ENCODE data around the gene ACTL7B.
"Not testable (repeated sequence)": the region's sequence is repeated elsewhere in the genome, so short reads cannot be mapped to it uniquely, and the experiment has no call there.

Gene ACTL7B

DNA sequence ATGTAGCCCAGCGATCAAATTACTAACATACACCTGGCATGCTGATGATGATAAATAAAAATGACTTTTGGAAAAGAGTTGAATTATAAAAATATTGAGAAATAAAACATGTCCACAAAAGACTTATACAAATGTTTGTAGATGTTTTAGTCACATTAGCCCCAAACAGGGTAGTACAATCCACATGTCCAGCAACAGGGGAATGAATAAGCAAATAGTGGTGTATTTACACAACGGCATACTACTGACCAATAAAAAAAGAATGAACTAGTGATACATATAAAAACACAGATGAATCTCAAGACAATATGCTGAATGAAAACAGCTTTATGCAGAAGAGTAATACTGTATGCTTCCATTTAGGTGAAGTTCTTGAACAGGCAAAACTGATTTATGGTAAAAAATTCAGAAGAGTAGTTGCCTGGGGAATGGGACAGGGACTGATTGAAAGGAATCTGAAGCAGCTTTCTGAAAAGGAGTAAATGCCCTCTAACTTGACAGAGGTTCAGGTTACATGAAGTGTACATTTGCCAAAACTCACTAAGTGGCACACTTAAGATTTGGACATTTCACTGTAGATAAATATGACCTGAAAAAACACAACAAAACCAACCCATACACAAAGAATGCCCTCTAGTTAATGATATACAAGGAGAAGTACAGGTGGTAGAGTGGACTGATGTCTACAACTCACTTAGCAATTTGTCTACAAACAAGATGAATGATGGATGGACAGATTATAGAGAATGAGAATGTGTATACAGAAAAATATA lies 41.7 kb upstream of the ACTL7B start:
- Histone ChIP-seq H3K4me1 (ENCODE audit: control insufficient read depth, insufficient read depth, low read length) (no peaks in the 10 kb centered on the region), H3K9me3 (ENCODE audit: control insufficient read depth, insufficient read depth, low read depth, low read length) (no peaks in the 10 kb centered on the region), H3K4me3 (ENCODE audit: low read depth, low read length) (no peak overlapping the region), H3K27ac (ENCODE audit: extremely low read depth, low read depth, low read length) (no peak overlapping the region), H3K36me3 (ENCODE audit: control insufficient read depth in 2 of 2, insufficient read depth in 1 of 2, low read length in 2 of 2) (peaks cover 23 to 98% of the 10 kb centered on the region in 2 experiments)
- POLR2A ChIA-PET, result interaction anchor here (0.5 kb wide), 1 partner anchor 77 kb away, joined by 3 read pairs; no protein-coding TSS in a partner anchor
- CTCF ChIA-PET, result interaction anchor here (0.8 kb wide), 1 partner anchor 1398 kb away, joined by 4 read pairs; no protein-coding TSS in a partner anchor
- TF ChIP-seq ZNF585B (tag by site-specific recombination; IDR thresholded peaks at IDR 0.05), result no peak

DNA sequence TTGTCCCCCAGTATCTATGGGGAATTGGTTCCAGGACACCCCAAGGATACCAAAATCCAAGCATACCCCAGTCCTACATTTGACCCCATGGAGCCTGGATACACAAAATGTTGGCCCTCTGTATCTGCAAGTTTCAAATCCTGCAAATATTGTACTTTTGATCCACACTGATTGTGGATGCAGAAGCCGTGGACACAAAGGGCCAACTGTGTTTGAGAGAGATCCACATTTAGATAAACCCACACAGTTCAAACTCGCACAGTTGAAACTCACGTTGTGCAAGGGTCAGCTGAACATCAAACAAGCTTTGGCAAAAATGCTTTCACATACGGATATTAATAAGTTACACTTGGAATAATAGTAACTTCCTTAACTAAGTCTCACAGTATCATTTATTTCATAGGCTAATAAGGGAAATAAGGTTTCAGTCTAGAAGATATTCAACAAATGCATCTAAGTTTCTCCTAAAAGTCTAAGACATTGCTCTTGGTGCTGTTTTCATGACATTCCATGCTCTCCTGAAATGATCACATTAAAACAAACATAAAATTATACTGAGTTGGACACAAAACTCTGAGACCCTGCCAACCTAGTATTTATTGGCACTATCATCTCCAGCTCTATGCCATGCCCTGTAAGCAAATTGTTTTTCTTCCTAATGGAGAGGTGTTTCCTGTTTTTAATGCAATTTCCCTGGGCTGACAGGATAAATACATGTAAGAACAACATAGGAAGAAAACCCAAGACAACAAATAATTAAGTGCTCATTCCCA lies 38.6 kb upstream of the ACTL7B start:
- H3K4me3 ChIP-seq (ENCODE audit: low read depth, low read length), result no peak overlapping the region
- H3K27ac ChIP-seq (ENCODE audit: extremely low read depth, low read depth, low read length), result no peak overlapping the region
- H3K9me3 ChIP-seq (ENCODE audit: control insufficient read depth, insufficient read depth, low read depth, low read length), result no peaks in the 10 kb centered on the region
- ChIA-PET CTCF (no interaction called here), POLR2A (no interaction called here)
- TF ChIP-seq ZNF335 (tag by site-specific recombination; conservative IDR thresholded peaks at IDR 0.05) (no peak), ZNF558 (tag by site-specific recombination; IDR thresholded peaks at IDR 0.05) (no peak), ZSCAN5A (tag by site-specific recombination; IDR thresholded peaks at IDR 0.05) (no peak), OSR2 (tag by site-specific recombination; IDR thresholded peaks at IDR 0.05) (no peak), ZNF585B (tag by site-specific recombination; IDR thresholded peaks at IDR 0.05) (no peak), ZEB2 (tag by site-specific recombination; IDR thresholded peaks at IDR 0.05) (no peak), ZNF529 (tag by site-specific recombination; IDR thresholded peaks at IDR 0.05; ENCODE audit: insufficient replicate concordance) (no peak)
- TF ChIP-seq, protein P1, sequence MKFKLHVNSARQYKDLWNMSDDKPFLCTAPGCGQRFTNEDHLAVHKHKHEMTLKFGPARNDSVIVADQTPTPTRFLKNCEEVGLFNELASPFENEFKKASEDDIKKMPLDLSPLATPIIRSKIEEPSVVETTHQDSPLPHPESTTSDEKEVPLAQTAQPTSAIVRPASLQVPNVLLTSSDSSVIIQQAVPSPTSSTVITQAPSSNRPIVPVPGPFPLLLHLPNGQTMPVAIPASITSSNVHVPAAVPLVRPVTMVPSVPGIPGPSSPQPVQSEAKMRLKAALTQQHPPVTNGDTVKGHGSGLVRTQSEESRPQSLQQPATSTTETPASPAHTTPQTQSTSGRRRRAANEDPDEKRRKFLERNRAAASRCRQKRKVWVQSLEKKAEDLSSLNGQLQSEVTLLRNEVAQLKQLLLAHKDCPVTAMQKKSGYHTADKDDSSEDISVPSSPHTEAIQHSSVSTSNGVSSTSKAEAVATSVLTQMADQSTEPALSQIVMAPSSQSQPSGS (tag by site-specific recombination; IDR thresholded peaks at IDR 0.05; ENCODE audit: low read depth), result no peak
- peaks cover 16 to 98% of the 10 kb centered on the region in 2 experiments for H3K36me3 ChIP-seq (ENCODE audit: control insufficient read depth in 2 of 2, insufficient read depth in 1 of 2, low read length in 2 of 2)
- H3K4me1 ChIP-seq (ENCODE audit: control insufficient read depth, insufficient read depth, low read length), result no peaks in the 10 kb centered on the region

- Histone ChIP-seq H3K27ac (ENCODE audit: extremely low read depth, low read depth, low read length) (no peak overlapping the region), H3K9me3 (ENCODE audit: control insufficient read depth, insufficient read depth, low read depth, low read length) (no peaks in the 10 kb centered on the region), H3K4me3 (ENCODE audit: low read depth, low read length) (no peak overlapping the region), H3K36me3 (ENCODE audit: control insufficient read depth in 2 of 2, insufficient read depth in 1 of 2, low read length in 2 of 2) (peaks cover 3 to 73% of the 10 kb centered on the region in 2 experiments; a peak in 2 of 3 replicates), H3K4me1 (ENCODE audit: control insufficient read depth, insufficient read depth, low read length) (0 out of 2 replicates have a peak, but pooled peaks cover 2% of the 10 kb centered on the region)
- CTCF ChIA-PET, result interaction anchor here (0.6 to 1.2 kb wide), 3 partner anchors 456 to 992 kb away, joined by 3 to 6 read pairs (median 3); no protein-coding TSS in a partner anchor
- TF ChIP-seq ZNF654 (tag by site-specific recombination; IDR thresholded peaks at IDR 0.05; ENCODE audit: low read depth), result peak; percentile 60
- TF ChIP-seq ZBTB7A (tag by site-specific recombination; IDR thresholded peaks at IDR 0.05; ENCODE audit: low read depth), result no peak
- POLR2A ChIA-PET, result no interaction called here
Observed at GRCh38 chr9:108889649-108890067, 33.9 kb upstream of the ACTL7B start.

DNA sequence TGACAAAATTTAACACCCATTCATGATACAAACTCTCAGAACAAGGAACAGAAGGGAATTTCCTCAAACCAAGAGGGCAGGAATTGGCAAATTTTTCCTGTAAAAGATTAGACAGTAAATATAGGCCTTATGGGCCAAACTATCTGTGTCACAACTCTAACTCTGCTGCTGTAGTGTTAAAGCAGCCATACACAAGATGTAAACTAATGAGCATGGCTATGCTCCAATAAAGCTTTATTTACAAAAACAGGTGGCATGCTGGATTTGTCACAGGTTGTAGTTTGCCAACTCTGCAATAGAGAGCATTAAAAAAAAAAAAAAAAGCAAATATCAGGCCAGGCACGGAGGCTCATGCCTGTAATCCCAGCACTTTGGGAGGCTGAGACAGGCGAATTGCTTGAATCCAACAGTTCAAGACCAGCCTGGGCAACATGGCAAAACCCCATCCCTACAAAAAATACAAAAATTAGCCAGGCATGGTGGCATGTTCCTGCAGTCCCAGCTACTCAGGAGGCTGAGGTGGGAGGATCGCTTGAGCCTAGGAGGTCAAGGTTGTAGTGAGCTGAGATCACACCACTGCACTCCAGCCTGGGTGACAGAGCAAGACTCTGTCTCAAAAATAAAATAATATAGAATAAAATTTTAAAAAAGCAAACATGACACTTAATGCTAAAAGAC lies 30.9 kb upstream of the ACTL7B start:
- TF ChIP-seq SCRT1 (tag by site-specific recombination; IDR thresholded peaks at IDR 0.05; ENCODE audit: borderline replicate concordance) (peak; percentile 42; the same call in 1 of the 2 replicates), SCRT2 (tag by site-specific recombination; IDR thresholded peaks at IDR 0.05) (peak; percentile 56; the same call in 1 of the 2 replicates)
- H3K4me1 ChIP-seq (ENCODE audit: control insufficient read depth, insufficient read depth, low read length); POLR2A ChIA-PET; H3K9me3 ChIP-seq (ENCODE audit: control insufficient read depth, insufficient read depth, low read depth, low read length); H3K27ac ChIP-seq (ENCODE audit: extremely low read depth, low read depth, low read length); H3K4me3 ChIP-seq (ENCODE audit: low read depth, low read length): not testable (repeated sequence)
- CTCF ChIA-PET, result interaction anchor here (0.6 to 1.0 kb wide), 2 partner anchors 13 to 1585 kb away, joined by 3 to 4 read pairs; no protein-coding TSS in a partner anchor
- H3K36me3 ChIP-seq (ENCODE audit: control insufficient read depth in 2 of 2, insufficient read depth in 1 of 2, low read length in 2 of 2), result peaks cover 12 to 59% of the 10 kb centered on the region in 2 experiments
